ENCODE measurements around the gene SLC5A4.
"Not testable (repeated sequence)": the region's sequence is repeated elsewhere in the genome, so short reads cannot be mapped to it uniquely, and the experiment has no call there.

SLC5A4 gene

DNA sequence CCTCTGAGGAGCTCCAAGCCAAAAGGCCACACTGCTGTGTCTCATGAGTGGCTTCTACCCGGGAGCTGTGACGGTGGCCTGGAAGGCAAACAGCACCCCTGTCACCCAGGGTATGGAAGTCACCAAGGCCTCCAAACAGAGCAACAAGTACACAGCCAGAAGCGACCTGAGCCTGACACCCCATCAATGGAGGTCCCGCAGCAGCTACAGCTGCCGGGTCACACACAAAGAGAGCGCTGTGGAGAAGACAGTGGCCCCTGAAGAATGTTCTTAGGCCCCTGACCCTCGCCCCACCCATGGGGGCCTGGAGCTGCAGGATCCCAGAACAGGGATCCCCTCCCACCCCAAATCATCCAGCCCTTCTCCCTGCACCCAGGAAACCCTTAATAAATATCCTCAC is 55.2 kb downstream of the SLC5A4 start:
- DNase-seq (ENCODE audit: low read depth), result no peak

DNA sequence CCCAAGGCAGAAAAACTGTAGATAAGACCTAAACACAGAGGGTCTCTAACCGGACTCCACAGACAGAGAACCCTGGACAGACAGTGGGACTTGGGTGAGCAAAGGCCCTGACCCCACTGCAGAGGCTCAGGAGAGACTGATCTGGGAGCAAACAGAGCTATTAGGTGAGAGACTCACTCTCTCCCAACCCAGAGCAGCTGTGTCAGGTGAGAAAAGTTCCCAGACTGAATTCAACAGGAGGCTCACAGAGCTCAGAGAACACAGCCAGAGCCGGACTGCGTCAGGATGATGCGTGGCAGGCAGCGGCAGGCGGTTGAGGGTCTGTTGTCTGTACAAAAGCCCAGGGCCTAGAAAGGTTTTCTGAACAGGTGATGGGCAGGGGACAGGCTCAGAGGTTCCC is 55.8 kb downstream of the SLC5A4 start:
- no peak for DNase-seq (ENCODE audit: low read depth)

DNA sequence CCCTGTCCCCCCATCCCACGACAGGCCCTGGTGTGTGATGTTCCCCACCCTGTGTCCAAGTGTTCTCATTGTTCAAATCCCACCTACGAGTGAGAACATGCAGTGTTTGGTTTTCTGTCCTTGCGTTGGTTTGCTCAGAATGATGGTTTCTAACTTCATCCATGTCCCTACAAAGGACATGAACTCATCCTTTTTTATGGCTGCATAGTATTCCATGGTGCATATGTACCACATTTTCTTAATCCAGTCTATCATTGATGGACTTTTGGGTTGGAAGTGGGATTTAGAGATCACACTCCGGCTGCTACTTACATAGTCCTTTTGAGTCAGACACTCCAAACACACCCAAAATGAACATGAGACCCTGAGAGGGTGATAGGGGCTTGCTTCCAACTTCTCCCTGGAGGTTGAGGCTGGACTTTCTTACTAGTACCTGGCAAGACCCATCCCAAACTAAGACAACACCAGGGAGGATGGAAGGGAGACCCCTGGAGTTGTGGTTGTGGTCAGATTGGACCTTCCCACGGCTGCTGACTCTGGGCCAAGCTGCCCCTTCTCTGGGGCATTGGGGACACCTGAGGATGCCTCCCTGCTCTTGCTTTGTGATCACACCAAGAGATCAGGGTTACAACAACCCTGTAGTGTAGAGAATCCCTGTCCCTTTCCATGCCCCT is 57.5 kb downstream of the SLC5A4 start:
- DNase-seq (ENCODE audit: low read depth), result not testable (repeated sequence)

DNA sequence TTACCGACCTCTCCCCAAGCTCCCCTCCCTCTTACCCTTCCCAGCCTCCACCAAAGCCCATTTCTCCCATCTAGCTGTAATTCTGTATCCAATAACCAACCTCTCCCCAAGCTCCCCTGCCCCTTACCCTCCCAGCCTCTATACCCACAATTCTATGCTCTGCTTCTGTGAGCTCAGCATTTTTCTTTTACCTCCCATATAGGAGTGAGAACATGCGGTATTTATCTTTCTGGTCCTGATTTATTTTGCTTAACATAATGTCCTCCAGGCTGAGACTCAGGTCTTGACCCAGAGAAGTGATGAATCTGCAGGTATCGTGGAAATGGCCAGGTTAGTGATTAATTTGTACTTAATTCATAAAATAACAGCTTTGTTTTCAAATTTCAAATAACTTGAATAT is 59.2 kb downstream of the SLC5A4 start:
- not testable (repeated sequence) for DNase-seq (ENCODE audit: low read depth)

DNA sequence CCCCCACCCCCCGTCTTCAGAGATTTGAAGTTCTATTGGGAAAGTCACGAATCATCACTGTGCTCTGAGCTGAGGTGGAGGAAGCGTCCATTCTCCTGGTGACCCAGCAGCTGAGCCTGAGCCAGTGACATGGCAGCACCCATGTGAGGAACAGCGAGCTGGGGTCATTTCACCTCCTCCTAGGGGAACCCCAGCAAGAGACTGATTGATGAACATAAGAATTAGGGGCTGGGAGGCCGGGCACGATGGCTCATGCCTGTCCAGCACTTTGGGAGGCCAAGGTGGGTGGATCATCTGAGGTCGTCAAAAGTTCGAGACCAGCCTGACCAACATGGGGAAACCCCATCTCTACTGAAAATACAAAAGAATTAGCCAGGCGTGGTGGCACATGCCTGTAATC is 61.8 kb downstream of the SLC5A4 start:
- DNase-seq (ENCODE audit: low read depth), result not testable (repeated sequence)

DNA sequence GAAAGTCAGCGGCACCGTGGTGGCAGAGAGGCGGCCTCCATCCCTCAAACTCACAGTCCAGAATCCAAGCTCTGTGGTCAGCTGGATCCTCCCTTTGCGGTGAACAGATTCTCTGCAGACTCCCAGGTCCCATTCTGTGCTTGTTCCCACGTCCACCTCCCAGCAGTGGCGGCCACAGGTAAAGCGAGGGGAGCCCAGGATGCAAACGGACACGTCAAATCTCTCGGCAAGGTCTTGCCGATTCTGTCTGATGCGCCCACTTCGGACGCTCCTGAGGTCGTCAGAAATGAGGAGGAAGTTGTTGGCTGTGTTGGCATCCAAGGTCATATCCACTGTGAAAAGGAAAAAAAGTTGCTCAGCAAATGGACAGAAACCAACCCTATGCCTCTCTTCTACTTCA is 64.1 kb downstream of the SLC5A4 start:
- DNase-seq (ENCODE audit: low read depth), result not testable (repeated sequence)

DNA sequence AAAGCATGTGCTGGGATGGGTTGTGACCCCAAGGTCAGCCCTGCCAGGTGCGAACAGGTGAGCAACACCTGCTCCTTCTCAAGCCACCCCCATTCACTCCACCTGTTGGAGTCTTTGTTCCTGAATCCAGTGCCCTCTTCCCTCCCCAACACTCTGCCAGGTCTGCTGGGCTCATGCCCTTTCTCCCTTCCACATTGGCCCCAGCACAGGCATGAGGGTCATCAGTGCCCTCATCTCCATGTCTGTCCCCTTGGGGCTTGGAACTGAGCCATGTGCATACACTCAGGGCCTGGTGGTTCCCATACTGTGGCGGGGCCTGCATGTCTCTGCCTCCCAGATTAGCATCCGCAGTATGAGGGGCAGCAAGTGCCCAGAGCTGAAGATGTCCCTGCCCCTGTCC is 69.3 kb downstream of the SLC5A4 start:
- DNase-seq (ENCODE audit: low read depth), result no peak

DNA sequence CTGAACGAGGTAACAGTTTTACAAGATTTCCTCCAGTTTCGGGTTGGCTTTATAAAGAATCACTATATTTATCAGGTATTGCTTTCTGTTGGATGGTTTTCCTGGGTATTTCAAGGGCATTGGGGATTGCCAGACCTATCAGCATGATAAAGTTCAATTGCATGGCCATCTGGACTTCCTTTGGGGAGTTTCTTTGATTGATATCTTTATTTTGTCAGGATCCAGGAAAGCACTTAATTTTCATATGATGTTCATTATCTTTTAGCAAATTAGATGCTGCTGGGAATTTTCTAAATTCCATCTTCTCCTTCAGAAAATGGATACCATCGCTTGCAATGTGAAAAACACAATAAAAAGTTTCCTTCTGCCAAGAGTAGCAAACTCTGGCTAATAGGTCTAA is 71.5 kb downstream of the SLC5A4 start:
- no peak for DNase-seq (ENCODE audit: low read depth)

DNA sequence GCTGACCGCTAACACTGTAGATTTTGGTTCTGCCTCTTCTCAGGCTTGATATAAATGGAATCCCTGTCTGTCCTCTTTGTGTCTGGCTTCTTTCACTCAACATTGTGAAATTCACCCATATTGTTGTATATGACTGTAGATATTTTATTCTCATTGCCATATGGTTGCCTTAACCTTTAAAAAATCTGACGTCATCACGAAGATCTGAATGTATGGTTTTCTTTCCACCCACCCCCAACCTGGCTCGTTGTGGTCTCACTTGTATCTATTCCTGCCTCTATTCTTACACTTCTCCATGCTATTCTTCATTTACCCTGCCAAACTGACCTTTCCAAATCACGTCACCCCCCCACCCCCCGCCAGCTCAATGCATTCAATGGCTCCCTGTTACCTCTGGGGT is 74.1 kb downstream of the SLC5A4 start:
- DNase-seq (ENCODE audit: low read depth), result no peak

DNA sequence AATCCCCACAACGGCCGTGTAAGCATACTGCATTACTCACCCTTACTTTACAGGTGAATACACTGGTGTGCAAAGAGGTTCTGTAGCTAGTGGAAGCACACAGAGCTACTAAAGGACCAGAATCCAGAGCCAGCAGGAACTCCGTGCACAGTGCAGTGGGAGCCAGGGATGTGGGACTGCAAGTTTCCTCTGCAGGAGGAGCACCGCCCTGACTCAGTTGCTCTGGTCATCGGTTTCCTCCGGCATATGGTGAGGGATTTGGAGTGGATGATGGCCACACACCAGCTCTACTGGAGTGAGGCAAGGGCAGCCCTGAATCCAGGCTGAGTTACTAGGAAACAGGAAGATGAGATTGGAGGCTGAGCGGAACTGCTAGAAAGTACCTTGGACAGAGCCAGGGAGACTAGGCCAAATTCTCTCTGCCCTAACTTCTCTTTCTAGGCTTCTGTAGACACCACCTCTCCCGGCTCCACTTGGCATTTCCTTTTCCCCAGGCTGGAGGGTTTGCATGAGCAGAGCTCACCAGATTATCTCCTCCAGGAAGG is 77.9 kb downstream of the SLC5A4 start:
- DNase-seq (ENCODE audit: low read depth), result no peak

DNA sequence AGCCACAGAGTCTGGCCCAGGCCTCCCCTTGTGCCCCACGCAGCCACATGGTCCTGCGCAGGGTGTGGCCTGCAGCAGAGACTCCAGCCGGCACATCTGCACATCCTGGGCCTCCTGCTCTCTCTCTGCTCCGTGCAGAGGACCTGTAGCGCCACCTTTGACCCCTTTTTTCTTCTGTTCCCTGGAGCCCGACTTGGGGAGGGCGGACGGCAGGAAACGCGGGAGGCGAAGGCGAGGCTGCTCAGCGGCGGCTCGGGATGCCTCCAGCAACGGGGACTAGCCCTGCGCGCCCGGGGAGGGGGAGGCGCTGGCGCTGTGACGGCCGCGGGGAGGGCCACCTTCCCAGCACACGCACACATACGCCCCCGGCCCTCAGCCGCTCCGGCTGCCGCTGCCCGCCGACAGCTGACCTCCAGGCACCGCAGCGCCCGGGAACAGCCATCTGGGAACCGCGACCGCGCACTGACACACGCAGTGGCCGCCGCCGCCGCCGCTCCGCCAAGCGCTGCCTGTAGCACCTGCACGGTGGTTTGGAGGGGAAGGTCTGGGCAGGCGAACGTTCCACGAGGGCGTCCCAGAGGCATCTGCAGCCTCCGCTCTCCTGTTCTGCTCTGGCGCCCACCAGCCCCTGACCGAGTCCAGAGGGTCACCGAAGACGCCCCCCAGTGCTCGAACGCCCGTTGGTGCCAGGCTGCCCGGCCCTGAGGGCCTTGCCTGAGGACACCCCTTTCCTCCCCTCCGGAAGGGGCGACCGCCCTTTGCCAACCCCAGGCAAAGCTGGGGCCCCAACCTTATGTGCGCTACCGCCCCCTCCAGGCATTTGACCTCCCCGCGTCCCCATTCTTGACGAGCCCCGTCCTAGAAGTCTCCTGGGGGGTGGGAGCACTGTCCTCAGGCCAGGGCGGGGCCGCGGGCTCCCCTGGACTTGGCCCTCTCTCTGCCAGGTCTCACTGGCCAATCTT is 79.2 kb downstream of the SLC5A4 start:
- DNase-seq (ENCODE audit: low read depth), result no peak

DNA sequence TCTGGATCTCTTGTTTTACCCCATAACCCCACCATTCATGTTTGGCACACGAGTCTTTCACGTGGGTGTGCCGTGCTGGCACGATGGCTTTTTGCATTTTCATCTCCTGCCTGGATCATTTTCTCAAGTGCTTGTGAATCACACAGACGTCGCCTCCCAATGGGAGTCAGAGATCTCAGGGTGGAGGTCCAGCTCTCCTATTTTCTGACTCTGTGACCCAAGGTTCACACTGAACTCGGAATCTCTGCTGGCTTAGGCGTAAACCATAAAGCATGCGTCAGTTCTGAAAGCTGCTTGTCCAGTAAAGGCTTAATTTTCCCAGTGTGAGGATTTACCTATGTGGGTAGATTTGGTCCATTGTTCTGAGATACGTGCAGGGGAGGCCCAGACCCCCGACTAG is 80.0 kb downstream of the SLC5A4 start:
- DNase-seq (ENCODE audit: low read depth), result no peak

Measured in T follicular helper cell (primary cell).